Femur (tissue), 1 donor: ENCODE measurements around the gene SPANXA2.
"Not testable (repeated sequence)": the region's sequence is repeated elsewhere in the genome, so short reads cannot be mapped to it uniquely, and the experiment has no call there.

Experiments
- DNase-seq: peaks from one replicate; pipeline ENCODE4 v3.0.0-alpha.2; 2017

SPANXA2 gene, protein sequence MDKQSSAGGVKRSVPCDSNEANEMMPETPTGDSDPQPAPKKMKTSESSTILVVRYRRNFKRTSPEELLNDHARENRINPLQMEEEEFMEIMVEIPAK

DNA sequence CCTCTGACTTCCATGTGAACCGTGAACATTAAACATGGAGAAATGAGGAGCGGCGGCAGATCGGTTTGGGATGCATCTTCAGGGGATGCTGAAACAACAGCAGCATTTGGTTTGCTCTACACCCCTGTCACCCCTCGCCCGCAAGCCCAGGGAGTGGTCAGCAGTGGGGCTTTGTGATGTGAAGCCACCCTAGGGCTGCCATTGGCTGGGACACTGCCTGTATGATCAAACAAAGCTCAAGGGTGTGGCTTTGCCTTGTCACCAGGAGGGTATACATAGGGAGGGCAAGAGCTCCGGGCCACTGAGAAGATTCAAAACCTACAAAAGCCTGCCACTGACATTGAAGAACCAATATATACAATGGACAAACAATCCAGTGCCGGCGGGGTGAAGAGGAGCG lies at the start of gene SPANXA2:
Gene SPANXA2 (plus strand): TSS at position 301 of the 400 bp plus-strand sequence. CDS start 60 bp downstream, at position 361.
- DNase-seq = not testable (repeated sequence)

DNA sequence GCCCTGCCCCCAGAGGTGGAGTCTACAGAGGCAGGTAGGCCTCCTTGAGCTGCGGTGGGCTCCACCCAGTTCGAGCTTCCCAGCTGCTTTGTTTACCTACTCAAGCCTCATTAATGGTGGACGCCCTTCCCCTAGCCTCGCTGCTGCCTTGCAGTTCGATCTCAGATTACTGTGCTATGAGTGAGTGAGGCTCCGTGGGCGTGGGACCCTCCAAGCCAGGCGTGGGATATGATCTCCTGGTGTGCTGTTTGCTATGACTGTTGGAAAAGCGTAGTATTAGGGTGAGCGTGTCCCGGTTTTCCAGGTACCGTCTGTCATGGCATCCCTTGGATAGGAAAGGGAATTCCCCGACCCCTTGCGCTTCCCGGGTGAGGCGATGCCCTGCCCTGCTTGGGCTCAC lies 47.0 kb upstream of the SPANXA2 start:
- DNase-seq = not testable (repeated sequence)

DNA sequence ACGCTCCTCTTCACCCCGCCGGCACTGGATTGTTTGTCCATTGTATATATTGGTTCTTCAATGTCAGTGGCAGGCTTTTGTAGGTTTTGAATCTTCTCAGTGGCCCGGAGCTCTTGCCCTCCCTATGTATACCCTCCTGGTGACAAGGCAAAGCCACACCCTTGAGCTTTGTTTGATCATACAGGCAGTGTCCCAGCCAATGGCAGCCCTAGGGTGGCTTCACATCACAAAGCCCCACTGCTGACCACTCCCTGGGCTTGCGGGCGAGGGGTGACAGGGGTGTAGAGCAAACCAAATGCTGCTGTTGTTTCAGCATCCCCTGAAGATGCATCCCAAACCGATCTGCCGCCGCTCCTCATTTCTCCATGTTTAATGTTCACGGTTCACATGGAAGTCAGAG lies 4.9 kb upstream of the SPANXA2 start, which contains the start of gene SPANXA1:
Gene SPANXA1 (minus strand): TSS at position 101 of the 400 bp plus-strand sequence. CDS start 60 bp downstream, at position 41.
- not testable (repeated sequence) for DNase-seq

DNA sequence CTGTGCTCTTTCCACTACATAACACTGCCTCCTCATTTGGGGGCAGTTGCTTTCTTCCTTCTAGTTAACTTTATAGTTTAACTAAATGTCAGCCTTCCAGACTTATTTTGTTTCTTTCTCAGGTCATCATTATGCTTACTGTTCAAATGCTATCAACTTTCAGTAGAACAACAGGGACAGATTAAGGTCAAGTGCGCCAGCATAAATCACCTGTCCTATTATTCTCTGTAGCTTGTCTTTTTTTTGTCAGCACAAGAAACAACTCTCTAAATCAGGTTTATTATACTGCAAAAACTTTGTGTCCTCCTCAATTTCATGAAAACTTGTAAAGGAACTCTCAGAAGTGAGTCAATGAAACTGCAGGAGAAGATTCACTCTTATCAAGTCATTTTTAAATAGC lies 19.6 kb downstream of the SPANXA2 start:
- DNase-seq = no peak

DNA sequence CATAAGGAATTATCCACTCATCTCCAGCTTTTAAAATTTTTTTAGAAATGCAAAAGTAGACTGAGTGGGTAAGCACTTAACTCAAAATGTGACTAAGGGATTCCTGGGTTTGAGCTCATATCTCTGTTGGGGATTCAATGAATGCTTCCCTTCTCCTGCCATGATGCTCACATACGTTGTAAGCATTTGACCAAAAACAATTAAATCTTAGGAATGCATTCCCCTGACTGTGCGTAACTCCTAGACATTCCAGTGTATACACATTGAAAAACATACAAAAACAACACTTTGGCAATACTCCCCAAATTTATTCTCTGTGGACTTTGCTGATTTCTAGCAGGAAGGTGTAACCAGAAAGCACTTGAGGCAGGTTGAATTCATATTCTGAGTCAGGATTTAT lies 29.8 kb downstream of the SPANXA2 start:
- DNase-seq = no peak

DNA sequence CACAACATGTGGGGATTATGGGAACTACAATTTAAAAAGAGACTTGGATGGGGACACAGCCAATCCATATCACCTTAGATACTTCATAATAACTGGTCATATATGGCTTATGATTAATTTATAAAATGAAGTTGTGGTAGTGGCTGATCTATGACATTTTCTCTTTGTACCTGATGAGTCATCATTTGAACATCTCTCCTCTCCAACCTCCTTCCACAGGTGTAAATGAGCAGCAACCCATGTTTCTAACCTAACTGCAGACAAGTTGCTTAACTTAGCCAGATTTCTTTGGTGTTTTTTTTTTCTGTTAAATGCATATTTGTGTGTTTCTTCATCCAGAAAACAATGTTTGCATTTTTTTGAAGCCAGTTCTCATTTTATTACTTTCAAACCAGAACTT lies 42.6 kb downstream of the SPANXA2 start:
- DNase-seq = no peak

DNA sequence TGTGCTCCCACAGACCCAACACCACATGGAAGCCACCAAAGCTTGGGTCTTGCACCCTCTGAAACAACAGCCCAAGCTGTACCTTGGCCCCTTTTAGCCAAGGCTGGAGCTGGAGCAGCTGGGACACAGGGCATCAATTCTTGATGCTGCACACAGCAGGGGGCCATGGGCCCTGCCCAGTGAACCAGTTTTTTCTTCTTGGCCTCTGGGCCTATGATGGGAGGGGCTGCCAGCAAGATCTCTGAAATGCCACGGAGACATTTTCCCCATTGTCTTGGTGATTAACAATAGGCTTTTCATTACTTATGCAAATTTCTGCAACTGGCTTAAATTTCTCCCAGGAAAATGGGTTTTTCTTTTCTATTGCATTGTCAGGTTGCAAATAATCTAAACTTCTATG lies 49.0 kb downstream of the SPANXA2 start:
- DNase-seq = no peak
